ENCODE results near the gene CRYL1.

Gene CRYL1

DNA sequence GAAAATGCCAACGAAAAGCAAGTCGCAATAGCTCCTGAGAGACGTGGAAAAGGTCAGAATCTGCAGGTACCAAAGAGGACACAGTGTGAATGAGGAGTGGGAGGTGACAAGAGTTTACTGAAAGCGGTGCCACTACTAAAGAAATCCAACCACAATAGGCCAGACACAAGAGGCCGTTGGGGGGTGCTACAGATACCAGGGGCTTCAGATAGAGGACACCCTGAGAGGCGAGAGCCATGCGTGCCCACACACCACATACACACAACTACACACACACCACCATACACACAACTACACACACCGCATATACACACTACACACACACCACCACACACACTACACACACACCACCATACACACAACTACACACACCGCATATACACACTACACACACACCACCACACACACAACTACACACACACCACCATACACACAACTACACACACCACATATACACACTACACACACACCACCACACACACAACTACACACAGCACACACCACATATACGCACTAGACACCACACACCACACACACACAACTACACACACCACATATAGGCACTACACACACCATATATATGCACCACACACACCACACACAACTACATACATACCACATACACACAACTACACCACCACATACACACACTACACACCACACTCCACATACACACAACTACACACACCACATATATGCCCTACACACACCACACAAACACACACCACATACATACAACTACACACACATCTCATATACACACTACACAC is 28.5 kb downstream of the CRYL1 start:
- in situ Hi-C loops (cut with MboI; ENCODE audit: low sequenced_read_pairs) = no loop called here

DNA sequence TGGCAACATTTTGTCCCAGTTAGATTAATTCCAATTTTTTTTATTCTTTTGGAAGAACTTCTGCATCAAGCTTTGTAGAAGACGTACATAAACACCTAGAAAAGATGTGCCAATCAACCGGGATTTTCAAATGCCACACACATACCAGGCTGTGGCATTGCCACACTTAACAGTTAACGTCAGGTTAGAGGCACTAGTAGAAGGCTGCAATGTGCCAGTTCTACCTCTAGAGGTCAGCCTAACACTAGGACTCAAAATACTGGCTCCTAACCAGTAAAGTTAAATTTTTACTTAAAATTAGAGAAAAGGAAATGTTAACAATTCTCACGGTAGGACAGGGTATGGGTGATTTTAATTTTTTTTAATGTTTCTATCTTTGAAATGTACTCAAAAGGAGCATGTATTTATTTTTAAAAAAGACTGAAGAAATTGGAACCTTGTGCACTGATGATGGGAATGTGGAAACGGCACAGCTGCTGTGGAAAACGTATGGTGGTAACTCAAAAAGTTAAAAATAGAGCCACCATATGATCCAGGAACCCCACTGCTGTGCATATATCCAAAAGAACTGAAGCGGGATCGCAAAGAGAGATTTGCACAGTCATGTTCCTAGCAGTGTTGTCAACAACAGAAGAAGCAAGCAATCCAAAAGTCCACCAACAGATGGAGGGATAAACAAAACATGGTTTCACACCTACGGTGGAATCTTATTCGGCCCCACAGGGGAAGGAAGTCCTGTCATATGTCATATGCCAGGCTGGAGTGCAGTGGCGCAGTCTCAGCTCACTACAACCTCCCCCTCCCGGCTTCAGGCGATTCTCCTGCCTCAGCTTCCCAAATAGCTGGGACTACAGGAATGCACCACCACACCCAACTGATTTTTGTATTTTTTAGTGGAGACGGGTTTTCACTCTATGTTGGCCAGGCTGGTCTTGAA is 30.3 kb downstream of the CRYL1 start:
- in situ Hi-C loops (cut with MboI; ENCODE audit: low sequenced_read_pairs) = no loop called here

DNA sequence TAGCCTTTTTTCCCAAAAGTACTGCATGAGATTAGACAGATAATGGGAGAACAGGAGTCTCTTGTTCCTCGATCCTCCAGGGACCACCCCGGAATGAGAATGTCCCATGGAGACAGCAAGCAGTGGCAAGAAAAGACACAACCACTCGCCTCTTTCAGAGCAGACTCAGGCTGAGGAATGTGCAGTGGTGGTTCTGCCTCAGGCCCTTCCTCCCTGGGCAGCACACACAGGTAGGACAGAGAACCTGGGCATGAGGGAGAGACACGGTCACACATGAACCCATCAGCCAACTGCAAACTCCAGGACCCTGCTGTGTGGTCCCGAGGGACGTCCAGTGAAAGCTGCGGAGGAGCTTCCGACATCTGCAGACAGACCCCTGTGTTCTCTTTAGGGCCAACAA is 31.0 kb downstream of the CRYL1 start:
- in situ Hi-C loops (cut with MboI; ENCODE audit: low sequenced_read_pairs) = loop anchor here (5.0 kb wide), 1 partner anchor 433 kb away; no protein-coding TSS in a partner anchor

DNA sequence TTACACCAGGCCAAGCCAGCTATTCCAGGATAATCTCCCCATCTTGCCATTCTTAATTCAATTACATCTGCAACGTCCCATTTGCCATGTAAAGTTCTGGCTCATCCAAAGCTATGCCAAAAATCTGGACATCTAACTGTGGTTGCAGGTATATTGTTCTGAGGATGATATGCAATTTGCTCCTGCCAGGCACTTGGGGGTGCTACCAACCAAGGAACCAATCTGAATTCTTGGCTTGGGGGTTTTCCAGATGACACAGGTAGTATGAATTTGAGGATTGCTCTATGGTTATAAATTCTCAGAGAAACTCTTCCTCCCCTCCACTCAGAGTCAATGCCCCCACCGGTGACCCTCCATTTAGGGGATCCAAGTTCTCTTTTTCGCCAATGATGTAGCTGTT is 33.0 kb downstream of the CRYL1 start:
- in situ Hi-C loops (cut with MboI; ENCODE audit: low sequenced_read_pairs) = loop anchor here (5.0 kb wide), 1 partner anchor 435 kb away; no protein-coding TSS in a partner anchor

GRCh38 chr13:20491926-20492435 is 33.7 kb downstream of the CRYL1 start:
- in situ Hi-C loops (cut with MboI; ENCODE audit: low sequenced_read_pairs) = loop anchor here (5.0 kb wide), 1 partner anchor 435 kb away; no protein-coding TSS in a partner anchor

- in situ Hi-C loops (cut with MboI; ENCODE audit: low sequenced_read_pairs) = loop anchor here (10.0 kb wide), 1 partner anchor 305 kb away; no protein-coding TSS in a partner anchor
Observed at GRCh38 chr13:20489185-20489820, 36.4 kb downstream of the CRYL1 start.

GRCh38 chr13:20487927-20488326 is 37.7 kb downstream of the CRYL1 start:
- in situ Hi-C loops (cut with MboI; ENCODE audit: low sequenced_read_pairs) = loop anchor here (10.0 kb wide), 1 partner anchor 303 kb away; no protein-coding TSS in a partner anchor

DNA sequence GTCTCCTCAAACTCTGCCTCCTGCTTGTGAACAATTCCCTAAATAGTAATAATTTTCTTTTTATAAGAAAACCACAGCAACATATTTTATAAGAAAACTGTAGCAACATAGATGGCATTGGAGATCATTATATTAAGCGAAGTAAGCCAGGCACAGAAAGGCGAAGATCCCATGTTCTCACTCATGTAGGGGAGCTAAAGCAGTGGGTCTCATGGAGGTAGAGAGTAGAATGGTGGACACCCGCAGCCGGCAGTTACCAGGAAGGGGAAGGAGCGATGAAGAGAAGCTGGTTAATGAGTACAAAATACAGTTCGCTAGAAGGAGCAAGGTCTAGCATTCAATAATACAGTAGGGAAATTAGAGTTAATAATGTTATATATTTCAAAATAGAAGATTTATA is 42.9 kb downstream of the CRYL1 start:
- in situ Hi-C loops (cut with MboI; ENCODE audit: low sequenced_read_pairs) = loop anchor here (10.0 kb wide), 1 partner anchor 298 kb away; no protein-coding TSS in a partner anchor

DNA sequence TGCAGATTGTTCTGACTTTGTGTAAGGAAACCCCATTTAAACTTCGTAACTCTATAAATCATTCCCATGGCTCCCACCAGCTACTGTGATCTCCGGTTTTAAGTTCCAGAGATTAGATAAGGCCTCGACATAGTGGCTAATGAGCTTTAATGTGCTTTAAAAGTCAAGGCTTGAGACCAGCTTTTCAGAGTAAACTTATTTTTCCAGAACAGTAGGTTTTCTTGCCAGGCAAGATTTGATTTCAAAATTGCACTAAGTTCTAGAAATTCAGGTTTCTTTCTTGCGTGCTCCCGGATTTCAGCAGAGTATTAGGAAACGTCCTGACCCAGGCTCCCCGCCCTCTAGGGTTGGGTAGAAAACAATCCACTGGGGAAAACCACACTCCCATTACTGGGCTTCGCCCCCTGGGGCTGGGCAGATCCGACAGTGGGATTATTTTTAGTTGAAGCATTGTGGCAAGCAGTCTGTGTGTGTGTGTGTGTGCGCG is 43.3 kb downstream of the CRYL1 start:
- in situ Hi-C loops (cut with MboI; ENCODE audit: low sequenced_read_pairs) = loop anchor here (10.0 kb wide), 1 partner anchor 298 kb away; no protein-coding TSS in a partner anchor

GRCh38 chr13:20477394-20477793 is 48.3 kb downstream of the CRYL1 start:
- in situ Hi-C loops (cut with MboI; ENCODE audit: low sequenced_read_pairs) = no loop called here

DNA sequence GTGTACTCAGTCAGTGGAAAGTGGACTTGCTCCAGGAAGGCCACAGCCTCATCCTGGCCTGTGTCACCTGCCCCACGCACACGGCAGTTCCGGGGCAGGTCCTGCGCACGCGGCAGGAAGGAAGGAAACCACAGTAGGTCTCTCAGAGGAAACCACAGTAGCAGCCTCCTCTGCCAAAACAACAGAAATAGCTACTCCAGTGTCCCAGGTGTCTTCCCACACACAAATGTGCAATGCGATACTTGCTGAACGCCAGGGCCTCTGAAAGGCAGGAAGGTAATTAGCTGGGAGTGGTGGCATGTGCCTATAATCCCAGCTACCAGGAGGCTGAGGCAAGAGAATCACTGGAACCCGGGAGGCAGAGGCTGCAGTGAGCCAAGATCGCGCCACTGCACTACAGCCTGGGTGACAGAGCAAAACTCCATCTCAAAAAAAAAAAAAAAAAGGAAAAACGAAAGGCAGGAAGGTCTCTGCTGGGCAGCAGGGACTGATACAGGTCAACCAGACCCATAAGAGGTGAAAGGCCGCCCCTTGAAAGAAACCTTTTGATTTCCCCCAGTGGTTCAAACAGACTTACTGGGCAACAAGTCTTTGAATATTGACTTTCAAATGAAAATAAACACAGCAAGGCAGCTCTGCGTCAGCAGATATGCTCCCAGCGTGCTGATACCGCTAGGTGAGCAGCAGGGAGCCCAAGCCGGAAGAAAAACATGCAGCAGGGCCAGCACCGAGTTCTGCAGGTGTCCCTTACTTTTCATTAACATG is 49.5 kb downstream of the CRYL1 start:
- in situ Hi-C loops (cut with MboI; ENCODE audit: low sequenced_read_pairs) = no loop called here

DNA sequence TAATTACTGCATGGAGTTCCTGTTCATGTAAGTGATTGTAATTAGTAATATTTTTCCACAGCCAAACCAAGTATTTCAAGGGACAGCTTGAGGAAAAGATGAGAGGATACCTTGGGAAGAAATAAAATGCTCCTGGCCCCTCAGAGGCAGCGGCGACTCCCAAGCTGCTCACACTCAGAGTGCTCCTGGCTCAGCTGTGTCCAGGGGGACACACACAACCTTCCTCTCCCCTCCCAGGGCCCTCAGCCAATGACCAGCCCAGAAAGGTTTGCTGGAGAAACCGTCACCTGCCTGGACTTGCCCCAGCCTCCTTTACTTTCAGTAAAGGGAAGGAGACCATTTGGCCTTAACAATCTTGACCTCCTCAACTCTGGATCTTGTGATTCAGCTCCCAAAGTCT is 51.1 kb downstream of the CRYL1 start:
- in situ Hi-C loops (cut with MboI; ENCODE audit: low sequenced_read_pairs) = no loop called here

DNA sequence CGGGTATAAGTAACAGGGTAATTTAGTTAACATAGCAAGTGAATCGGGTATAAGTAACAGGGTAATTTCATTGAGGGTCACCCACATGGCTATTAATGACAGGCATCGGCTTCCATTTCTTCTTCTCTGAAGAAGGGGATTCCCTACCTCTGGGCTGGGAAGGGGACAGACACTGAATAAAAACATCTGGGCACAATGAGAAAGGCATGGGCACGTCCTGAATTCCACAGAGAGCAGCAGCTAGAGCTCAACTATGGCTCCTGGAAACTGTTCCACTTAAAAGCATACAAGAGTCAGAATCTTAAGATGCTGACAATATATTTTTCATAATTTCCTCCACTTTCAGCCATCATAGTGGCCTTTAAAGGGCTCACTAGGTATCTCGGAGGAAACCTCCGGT is 51.8 kb downstream of the CRYL1 start:
- in situ Hi-C loops (cut with MboI; ENCODE audit: low sequenced_read_pairs) = no loop called here

GRCh38 chr13:20473139-20473538 is 52.5 kb downstream of the CRYL1 start:
- in situ Hi-C loops (cut with MboI; ENCODE audit: low sequenced_read_pairs) = no loop called here

GRCh38 chr13:20472531-20472930 is 53.1 kb downstream of the CRYL1 start:
- in situ Hi-C loops (cut with MboI; ENCODE audit: low sequenced_read_pairs) = no loop called here

DNA sequence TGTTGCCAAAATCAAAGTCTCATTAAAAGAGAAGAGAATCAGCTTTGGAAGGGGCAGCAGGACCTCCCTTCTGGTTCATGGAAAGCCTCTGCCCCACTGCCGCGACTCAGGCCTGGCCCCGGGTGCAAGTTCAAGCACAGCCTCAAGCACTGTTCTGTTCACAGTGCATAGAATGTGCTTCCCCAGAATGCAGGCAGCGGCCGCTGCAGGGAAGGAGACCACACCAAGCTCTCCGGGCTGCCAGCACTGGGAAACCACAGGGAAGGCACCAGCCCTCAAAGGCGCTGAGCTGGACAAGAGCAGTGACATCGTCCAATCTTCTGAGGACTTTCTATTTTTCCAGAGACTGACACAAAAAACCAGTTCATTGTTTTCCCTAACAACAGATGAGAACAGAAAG is 55.5 kb downstream of the CRYL1 start:
- in situ Hi-C loops (cut with MboI; ENCODE audit: low sequenced_read_pairs) = no loop called here

DNA sequence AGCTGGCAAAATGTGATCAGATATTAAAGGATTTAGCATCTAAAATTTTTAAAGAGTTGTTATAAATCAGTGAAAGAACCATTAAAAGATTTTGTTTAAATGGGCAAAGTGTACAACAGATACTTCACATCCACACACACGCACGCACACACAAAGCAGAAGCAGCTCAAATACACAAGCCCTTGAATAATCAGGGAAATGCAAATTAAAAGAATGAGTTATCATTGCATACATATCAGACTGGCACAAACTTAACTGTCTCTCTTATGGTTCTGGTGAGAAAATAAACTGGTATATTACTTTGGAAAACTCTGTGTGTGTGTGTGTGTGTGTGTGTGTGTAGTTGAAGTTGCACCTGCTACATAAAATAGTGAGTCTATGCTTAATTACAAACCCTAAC is 59.3 kb downstream of the CRYL1 start:
- in situ Hi-C loops (cut with MboI; ENCODE audit: low sequenced_read_pairs) = no loop called here

- in situ Hi-C loops (cut with MboI; ENCODE audit: low sequenced_read_pairs) = no loop called here
Observed at GRCh38 chr13:20465218-20465879, 60.3 kb downstream of the CRYL1 start.

DNA sequence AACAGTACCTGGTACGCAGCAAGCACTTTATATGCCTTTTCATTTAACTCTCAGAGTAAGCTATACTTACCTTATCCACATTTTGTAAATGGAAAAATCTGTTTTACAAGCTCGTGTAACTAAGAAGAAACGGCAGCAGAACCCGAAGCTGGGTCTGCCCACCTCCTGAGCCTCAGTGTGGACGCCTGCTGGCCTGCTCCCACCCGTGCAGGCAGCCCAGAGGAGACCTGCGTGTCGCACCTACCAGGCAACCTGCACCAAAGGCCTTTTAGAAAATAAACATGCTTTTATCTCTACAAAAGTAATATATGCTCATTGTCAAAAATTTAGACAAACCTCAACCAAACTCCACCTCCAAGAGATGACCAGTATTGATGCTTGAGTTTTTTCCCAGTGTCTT is 62.7 kb downstream of the CRYL1 start:
- in situ Hi-C loops (cut with MboI; ENCODE audit: low sequenced_read_pairs) = no loop called here

Data from HL-60/S4 treated with phorbol 12-myristate 13-acetate at 8.2 ng/mL for 4 days and 3 days (cell line).